Activated CD4-positive, alpha-beta T cell treated with anti-CD3 and anti-CD28 coated beads, Interleukin-2, amount 10 ng/mL, durations not matched to agents 24 days and 14 days (primary cell): ENCODE data around the gene RMDN3. TPM values are rescaled to one million over a fixed set of nuclear protein-coding genes. Genes with fewer than 3 reads are reported as not detected.

Experiments used
- DNase-seq: peaks from one replicate; pipeline ENCODE4 v3.0.0; 2022
- H3K27ac Mint-ChIP-seq: one replicate; pipeline ENCODE4 v1.8.0; 2022; ENCODE audit warnings: mild to moderate bottlenecking, mixed read lengths
- H3K27me3 Mint-ChIP-seq: one replicate; pipeline ENCODE4 v1.8.0; 2022; ENCODE audit warnings: mixed read lengths
- H3K36me3 Mint-ChIP-seq: one replicate; pipeline ENCODE4 v1.8.0; 2022; ENCODE audit warnings: low read depth, mild to moderate bottlenecking, mixed read lengths
- H3K4me1 Mint-ChIP-seq: one replicate; pipeline ENCODE4 v1.8.0; 2021; ENCODE audit warnings: mixed read lengths
- H3K4me3 Mint-ChIP-seq: one replicate; pipeline ENCODE4 v1.8.0; 2022; ENCODE audit warnings: mild to moderate bottlenecking, moderate library complexity, mixed read lengths
- H3K9me3 Mint-ChIP-seq: one replicate; pipeline ENCODE4 v1.8.0; 2021; ENCODE audit warnings: mixed read lengths
- intact Hi-C: fragments of 100-400 bp; cut with micrococcal nuclease; formaldehyde crosslinking; loops from one replicate; pipeline ENCODE4 v1.15.1; 2023
- total RNA-seq: library from RNA; stranded (reverse); gene quantifications from 2 replicates; pipeline ENCODE4 v1.2.3, GENCODE V29; 2022

Gene RMDN3
- 36.1 and 38.9 TPM in 2 replicates for total RNA-seq

- intact Hi-C loops: loop anchor here (1.0 to 5.0 kb wide), 5 partner anchors 9 to 78 kb away; partner anchors contain the start of genes DNAJC17, GCHFR and ZFYVE19
- peaks cover 38% of the 10 kb centered on the region for H3K4me1 Mint-ChIP-seq
- peak within 1 kb of the TSS; percentile 98 for H3K27ac Mint-ChIP-seq
- no peaks in the 10 kb centered on the region for H3K27me3 Mint-ChIP-seq
- peaks cover 21% of the 10 kb centered on the region for H3K36me3 Mint-ChIP-seq
- DNase-seq: peak; percentile 99
- H3K4me3 Mint-ChIP-seq: peak within 1 kb of the TSS; percentile 98
- H3K9me3 Mint-ChIP-seq: no peaks in the 10 kb centered on the region
Measured at GRCh38 chr15:40754883-40755811, at the start of gene RMDN3. RMDN3 (minus strand) TSS chr15:40755254; CDS start chr15:40754783, 471 bp downstream.

GRCh38 chr15:40803688-40804087 is 48.6 kb upstream of the RMDN3 start:
- peaks cover 23% of the 10 kb centered on the region for H3K36me3 Mint-ChIP-seq
- H3K27ac Mint-ChIP-seq: no peak overlapping the region
- H3K4me1 Mint-ChIP-seq: peaks cover 16% of the 10 kb centered on the region
- H3K9me3 Mint-ChIP-seq: no peaks in the 10 kb centered on the region
- intact Hi-C loops: no loop called here
- no peaks in the 10 kb centered on the region for H3K27me3 Mint-ChIP-seq
- no peak for DNase-seq
- H3K4me3 Mint-ChIP-seq: no peak overlapping the region

- intact Hi-C loops: no loop called here
Measured at GRCh38 chr15:40803076-40803475, 48.0 kb upstream of the RMDN3 start.

GRCh38 chr15:40799523-40799922 is 44.5 kb upstream of the RMDN3 start:
- DNase-seq: no peak
- Mint-ChIP-seq H3K4me3 (no peak overlapping the region), H3K27ac (no peak overlapping the region), H3K36me3 (peaks cover 27% of the 10 kb centered on the region), H3K27me3 (no peaks in the 10 kb centered on the region), H3K4me1 (peaks cover 12% of the 10 kb centered on the region), H3K9me3 (no peaks in the 10 kb centered on the region)
- intact Hi-C loops: no loop called here

More at GRCh38 chr15:40803076-40803475, 48.0 kb upstream of the RMDN3 start:
- Mint-ChIP-seq H3K4me3 (no peak overlapping the region), H3K9me3 (no peaks in the 10 kb centered on the region), H3K27me3 (no peaks in the 10 kb centered on the region), H3K27ac (no peak overlapping the region), H3K36me3 (peaks cover 29% of the 10 kb centered on the region), H3K4me1 (peaks cover 14% of the 10 kb centered on the region)
- no peak for DNase-seq

GRCh38 chr15:40796512-40796911 is 41.5 kb upstream of the RMDN3 start:
- H3K27ac Mint-ChIP-seq: no peak overlapping the region
- peaks cover 17% of the 10 kb centered on the region for H3K4me1 Mint-ChIP-seq
- no peaks in the 10 kb centered on the region for H3K27me3 Mint-ChIP-seq
- no peak overlapping the region for H3K4me3 Mint-ChIP-seq
- no peak for DNase-seq
- intact Hi-C loops: no loop called here
- H3K9me3 Mint-ChIP-seq: no peaks in the 10 kb centered on the region
- peaks cover 32% of the 10 kb centered on the region for H3K36me3 Mint-ChIP-seq

- H3K36me3 Mint-ChIP-seq: peaks cover 30% of the 10 kb centered on the region
- DNase-seq: no peak
- H3K9me3 Mint-ChIP-seq: no peaks in the 10 kb centered on the region
- peaks cover 17% of the 10 kb centered on the region for H3K4me1 Mint-ChIP-seq
- H3K27me3 Mint-ChIP-seq: no peaks in the 10 kb centered on the region
- no peak overlapping the region for H3K27ac Mint-ChIP-seq
- intact Hi-C loops: no loop called here
- H3K4me3 Mint-ChIP-seq: no peak overlapping the region
Measured at GRCh38 chr15:40796041-40796440, 41.0 kb upstream of the RMDN3 start.

- no peaks in the 10 kb centered on the region for H3K27me3 Mint-ChIP-seq
- peak overlapping the region; percentile 4 for H3K27ac Mint-ChIP-seq
- peaks cover 21% of the 10 kb centered on the region for H3K4me1 Mint-ChIP-seq
- H3K4me3 Mint-ChIP-seq: no peak overlapping the region
- intact Hi-C loops: no loop called here
- H3K9me3 Mint-ChIP-seq: no peaks in the 10 kb centered on the region
- H3K36me3 Mint-ChIP-seq: peaks cover 20% of the 10 kb centered on the region
- DNase-seq: no peak
Measured at GRCh38 chr15:40793216-40793989, 38.3 kb upstream of the RMDN3 start.

- intact Hi-C loops: no loop called here
- Mint-ChIP-seq H3K36me3 (peaks cover 12% of the 10 kb centered on the region), H3K27me3 (no peaks in the 10 kb centered on the region), H3K27ac (no peak overlapping the region), H3K4me1 (peaks cover 25% of the 10 kb centered on the region), H3K9me3 (no peaks in the 10 kb centered on the region), H3K4me3 (no peak overlapping the region)
- DNase-seq: no peak
Measured at GRCh38 chr15:40792394-40792793, 37.3 kb upstream of the RMDN3 start.

- DNase-seq: no peak
- H3K4me1 Mint-ChIP-seq: peaks cover 29% of the 10 kb centered on the region
- H3K9me3 Mint-ChIP-seq: no peaks in the 10 kb centered on the region
- H3K27ac Mint-ChIP-seq: no peak overlapping the region
- no peak overlapping the region for H3K4me3 Mint-ChIP-seq
- peaks cover 12% of the 10 kb centered on the region for H3K36me3 Mint-ChIP-seq
- no peaks in the 10 kb centered on the region for H3K27me3 Mint-ChIP-seq
- intact Hi-C loops: no loop called here
Measured at GRCh38 chr15:40790718-40791117, 35.7 kb upstream of the RMDN3 start.

- peaks cover 12% of the 10 kb centered on the region for H3K36me3 Mint-ChIP-seq
- H3K4me1 Mint-ChIP-seq: peaks cover 31% of the 10 kb centered on the region
- H3K9me3 Mint-ChIP-seq: no peaks in the 10 kb centered on the region
- intact Hi-C loops: no loop called here
- H3K4me3 Mint-ChIP-seq: no peak overlapping the region
- no peak for DNase-seq
- H3K27me3 Mint-ChIP-seq: no peaks in the 10 kb centered on the region
- no peak overlapping the region for H3K27ac Mint-ChIP-seq
Measured at GRCh38 chr15:40789999-40790398, 34.9 kb upstream of the RMDN3 start.

- no peak for DNase-seq
- Mint-ChIP-seq H3K27ac (peak overlapping the region; percentile 32), H3K4me1 (peaks cover 31% of the 10 kb centered on the region), H3K36me3 (peaks cover 15% of the 10 kb centered on the region), H3K4me3 (no peak overlapping the region), H3K27me3 (no peaks in the 10 kb centered on the region), H3K9me3 (no peaks in the 10 kb centered on the region)
- intact Hi-C loops: no loop called here
Measured at GRCh38 chr15:40789119-40789518, 34.1 kb upstream of the RMDN3 start.

GRCh38 chr15:40787991-40788390 is 32.9 kb upstream of the RMDN3 start:
- Mint-ChIP-seq H3K36me3 (peaks cover 7% of the 10 kb centered on the region), H3K9me3 (no peaks in the 10 kb centered on the region), H3K4me1 (peaks cover 25% of the 10 kb centered on the region), H3K27me3 (no peaks in the 10 kb centered on the region), H3K4me3 (no peak overlapping the region), H3K27ac (peak overlapping the region; percentile 55)
- intact Hi-C loops: loop anchor here (2.0 kb wide), 1 partner anchor 19 kb away; the partner anchor contains the start of genes DNAJC17 and ZFYVE19
- no peak for DNase-seq

GRCh38 chr15:40787344-40787841 is 32.3 kb upstream of the RMDN3 start:
- no peaks in the 10 kb centered on the region for H3K9me3 Mint-ChIP-seq
- H3K4me3 Mint-ChIP-seq: peak overlapping the region; percentile 33
- H3K36me3 Mint-ChIP-seq: peaks cover 7% of the 10 kb centered on the region
- peak overlapping the region; percentile 55 for H3K27ac Mint-ChIP-seq
- intact Hi-C loops: loop anchor here (2.0 kb wide), 1 partner anchor 19 kb away; the partner anchor contains the start of genes DNAJC17 and ZFYVE19
- H3K27me3 Mint-ChIP-seq: no peaks in the 10 kb centered on the region
- peaks cover 27% of the 10 kb centered on the region for H3K4me1 Mint-ChIP-seq
- peak; percentile 73 for DNase-seq
